Metanephros (tissue), 2 donors: Measurements from ENCODE around the gene LCA5. TPM values are rescaled to one million over a fixed set of nuclear protein-coding genes. Genes with fewer than 3 reads are reported as not detected.

Source experiments
- small RNA-seq: library from RNA; depleted of rRNA; stranded (forward); fragments of <200 nt; gene quantifications from one replicate; pipeline ENCODE3, GENCODE V24; 2014; ENCODE audit warnings: low replicate concordance
- total RNA-seq: library from RNA; depleted of rRNA; stranded (reverse); fragments of >200 nt; gene quantifications from one replicate; pipeline ENCODE4 v1.2.3, GENCODE V29; 2014

The LCA5 gene
- 9.3 TPM for total RNA-seq

GRCh38 chr6:79536954-79537747 is at the start of gene LCA5:
Gene LCA5 (minus strand): TSS chr6:79537430. CDS start chr6:79518894, 18,536 bp downstream.

Small RNA genes lying within 50 kb of the gene (small RNA-seq; reads per million reads assigned to genes)
- not detected for gene DBIP1

Other genes starting within 250 kb of the LCA5 start
- gene SH3BGRL2, start 93.9 kb upstream of the LCA5 start, total RNA-seq = 25.2 TPM